HG03378 (cell line): ENCODE data around the gene DDX60.

Experiments used
- ATAC-seq: cut with Tn5 transposase; IDR thresholded peaks from one replicate; pipeline ENCODE4 v1.9.1; 2021; ENCODE audit warnings: mild to moderate bottlenecking, moderate library complexity; ENCODE audit not compliant: unreplicated experiment

The DDX60 gene

DNA sequence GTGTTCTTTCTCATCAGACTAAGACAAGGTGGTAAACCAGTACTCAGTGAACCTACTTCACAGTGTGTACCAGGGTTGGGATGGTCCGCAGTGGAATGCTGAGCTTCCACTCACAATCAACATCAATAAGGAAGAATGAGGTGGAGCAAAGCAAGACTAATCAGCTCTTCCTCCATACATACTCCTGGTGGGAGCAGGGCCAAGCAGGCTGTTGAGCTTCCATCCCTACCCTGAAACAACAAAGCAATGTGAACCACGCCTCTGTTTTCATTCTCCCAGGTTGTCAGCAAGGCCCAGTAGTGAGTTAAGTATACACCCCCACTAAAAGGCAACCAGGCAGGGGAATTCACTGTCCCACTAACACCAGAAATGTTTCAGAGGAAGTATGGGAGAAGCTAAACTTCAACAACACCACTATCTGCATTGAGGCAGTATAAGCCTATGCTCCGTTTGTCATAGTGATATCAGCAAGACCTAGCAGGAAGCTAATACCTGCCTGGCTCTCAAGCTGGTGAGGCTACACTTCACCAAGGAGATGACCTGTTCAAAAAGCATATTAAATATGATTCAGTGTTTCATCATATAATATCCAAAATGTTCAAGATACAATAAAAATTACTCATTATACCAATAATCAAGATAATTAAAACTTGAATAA is 109.5 kb downstream of the DDX60 start:
- no peak for ATAC-seq

GRCh38 chr4:168203233-168203911 is 115.2 kb downstream of the DDX60 start:
- ATAC-seq, result no peak

DNA sequence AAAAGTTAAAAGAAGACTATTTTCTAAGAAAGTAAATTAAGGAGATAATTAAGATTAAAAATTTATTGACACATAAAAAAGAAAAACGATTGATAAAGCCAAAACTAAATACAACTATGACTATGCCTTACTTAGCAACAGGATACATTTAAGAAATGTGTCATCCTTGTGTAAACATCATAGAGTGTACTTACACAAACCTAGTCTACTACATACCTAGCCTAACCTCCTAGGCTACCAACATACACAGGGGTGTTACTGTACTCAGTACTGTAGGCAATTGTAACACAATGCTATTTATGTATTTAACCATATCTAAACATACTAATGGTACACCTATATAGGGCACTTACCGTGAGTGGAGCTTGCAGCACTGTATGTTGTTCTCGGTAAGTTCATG is 117.9 kb downstream of the DDX60 start:
- ATAC-seq, result no peak

DNA sequence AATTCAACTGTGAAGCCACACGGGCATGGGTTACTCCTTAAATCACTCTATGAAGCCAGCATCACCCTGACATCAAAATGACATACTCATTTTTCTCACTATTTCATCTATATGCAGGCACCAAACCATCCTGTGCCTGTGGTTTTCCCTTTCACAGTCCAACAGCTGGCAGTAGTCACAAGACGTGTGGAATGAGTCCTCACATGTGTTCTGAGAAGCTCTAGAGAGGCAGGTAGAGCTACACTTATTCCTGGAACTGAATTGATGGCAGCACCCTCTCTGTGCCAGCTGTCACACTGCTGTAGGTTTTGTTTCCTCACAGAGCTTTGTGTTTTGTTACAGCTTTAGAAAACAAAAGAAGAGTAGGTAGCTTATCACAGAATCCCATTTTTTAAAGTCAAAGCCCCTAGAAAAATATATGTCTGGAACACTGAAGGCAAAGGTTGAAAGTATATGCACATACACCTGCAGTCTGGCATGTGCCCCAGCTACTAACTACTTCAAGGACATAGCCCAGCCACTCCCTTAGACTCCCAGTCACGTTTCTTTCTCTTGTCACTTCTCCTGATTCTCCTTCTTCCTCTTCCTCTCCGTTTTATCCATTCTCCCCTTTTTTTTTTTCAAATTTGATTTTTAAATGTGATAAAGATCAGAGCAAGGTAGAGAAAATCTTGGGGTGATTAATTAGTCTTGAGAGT is 119.1 kb downstream of the DDX60 start:
- ATAC-seq, result no peak

DNA sequence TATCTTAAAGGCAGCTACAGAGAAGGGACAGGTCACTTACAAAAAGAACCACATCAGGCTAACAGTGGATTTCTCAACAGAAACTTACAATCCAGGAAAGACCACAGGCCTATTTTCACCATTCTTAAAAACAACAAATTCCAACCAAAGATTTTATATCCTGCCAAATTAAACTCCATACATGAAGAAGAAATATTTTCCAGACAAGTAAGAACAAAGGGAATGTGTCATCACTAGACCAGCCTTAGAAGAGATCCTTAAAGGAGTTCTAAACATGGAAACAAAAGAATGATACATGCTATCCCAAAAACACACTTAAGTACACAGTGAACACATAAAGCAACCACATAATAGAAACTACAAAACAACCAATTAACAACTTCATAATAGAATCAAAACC is 120.6 kb downstream of the DDX60 start:
- ATAC-seq, result no peak

GRCh38 chr4:168188754-168189153 is 129.8 kb downstream of the DDX60 start:
- peak; percentile 76 for ATAC-seq

- ATAC-seq, result no peak
These were observed 134.6 kb downstream of the DDX60 start for GRCh38 chr4:168183717-168184571.

GRCh38 chr4:168177546-168178149 is 140.9 kb downstream of the DDX60 start:
- ATAC-seq, result no peak

DNA sequence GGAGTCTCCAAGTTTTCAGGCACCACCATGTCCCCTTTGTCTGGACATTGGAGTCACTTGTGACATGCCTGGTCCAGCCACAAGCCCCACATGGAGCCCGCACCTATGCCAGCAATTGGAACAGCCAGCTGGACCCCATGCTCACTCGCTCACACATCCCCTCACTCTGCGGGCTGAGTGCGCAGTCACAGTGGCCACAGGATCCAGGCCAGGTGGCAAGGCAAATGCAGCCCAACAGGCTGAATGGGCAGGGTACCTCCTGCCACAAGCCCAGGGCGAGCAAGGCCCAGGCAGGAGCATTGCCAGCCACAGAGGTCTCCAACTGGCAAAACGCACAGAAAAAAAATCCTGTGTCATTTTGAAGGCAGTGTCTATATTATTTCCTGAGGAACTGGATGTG is 144.2 kb downstream of the DDX60 start:
- ATAC-seq, result no peak

- no peak for ATAC-seq
These were observed 150.8 kb downstream of the DDX60 start for GRCh38 chr4:168167714-168168284.
